HPDE6-E6E7 (cell line): ENCODE results near the gene KDM5B.
A peak's percentile ranks its signal among the peaks of the same experiment; 100 is the strongest.
"Not testable (repeated sequence)": the region's sequence is repeated elsewhere in the genome, so short reads cannot be mapped to it uniquely, and the experiment has no call there.

Source experiments
- DNase-seq: peaks from one replicate; pipeline ENCODE4 v3.0.0; 2011; ENCODE audit warnings: missing footprints; ENCODE audit errors: extremely low spot score

Gene KDM5B

GRCh38 chr1:202812176-202813026 lies 4.2 kb upstream of the KDM5B start:
- no peak for DNase-seq

- DNase-seq: no peak
These were observed 3.3 kb upstream of the KDM5B start for GRCh38 chr1:202811296-202812175.

- peak; percentile 90 for DNase-seq
These were observed 2.5 kb upstream of the KDM5B start, which contains the start of gene PCAT6 for GRCh38 chr1:202810615-202811295. PCAT6 (plus strand) TSS chr1:202810954.

- no peak for DNase-seq
These were observed 2.0 kb upstream of the KDM5B start for GRCh38 chr1:202810193-202810614.

- DNase-seq: no peak
These were observed 1.5 kb upstream of the KDM5B start for GRCh38 chr1:202809597-202810159.

- peak; percentile 57 for DNase-seq
These were observed 733 bp downstream of the KDM5B start for GRCh38 chr1:202807451-202807925.

- DNase-seq: no peak
These were observed 1.3 kb downstream of the KDM5B start for GRCh38 chr1:202806845-202807450.

GRCh38 chr1:202805886-202806844 lies 2.1 kb downstream of the KDM5B start:
- DNase-seq: no peak

- DNase-seq: no peak
These were observed 4.1 kb downstream of the KDM5B start for GRCh38 chr1:202804126-202804525.

- no peak for DNase-seq
These were observed 5.0 kb downstream of the KDM5B start for GRCh38 chr1:202802998-202803932.

GRCh38 chr1:202802034-202802433 lies 6.2 kb downstream of the KDM5B start:
- no peak for DNase-seq

GRCh38 chr1:202801175-202801574 lies 7.0 kb downstream of the KDM5B start:
- DNase-seq: no peak

- no peak for DNase-seq
These were observed 7.5 kb downstream of the KDM5B start for GRCh38 chr1:202800742-202801141.

- no peak for DNase-seq
These were observed 9.4 kb downstream of the KDM5B start for GRCh38 chr1:202798792-202799331.

GRCh38 chr1:202798260-202798659 lies 10.0 kb downstream of the KDM5B start:
- no peak for DNase-seq

- DNase-seq: no peak
These were observed 11.6 kb downstream of the KDM5B start for GRCh38 chr1:202796670-202797069.

- DNase-seq: not testable (repeated sequence)
These were observed 13.3 kb downstream of the KDM5B start for GRCh38 chr1:202794931-202795330.

- DNase-seq: no peak
These were observed 14.0 kb downstream of the KDM5B start for GRCh38 chr1:202794051-202794740.
